Right lobe of liver (tissue), 4 donors: ENCODE measurements around the gene CACNA1B.

Experiments
- CTCF ChIP-seq, 4 donors: fragments of 200-600 bp in 3 of 4; fragments of 450-650 bp in 1 of 4; IDR thresholded peaks; one replicate each; pipeline versions ENCODE4 v1.5.1 to v1.8.0; 2016 to 2022; ENCODE audit warnings: antibody characterized with exemption in 4 of 4, mild to moderate bottlenecking in 2 of 4
- POLR2A ChIP-seq: fragments of 450-650 bp; IDR thresholded peaks from one replicate; pipeline ENCODE4 v1.6.1; 2017; ENCODE audit warnings: antibody characterized with exemption, mild to moderate bottlenecking
- donor health status: DM: no; HTN: no; CAD: no.
- donor health status: DM: no; HTN: no; CAD: no.
- donor health status: DM: no; HTN: yes; CAD: no.

- TF ChIP-seq POLR2A (no peak), CTCF (IDR thresholded peaks at IDR 0.05) (no peak)
Observed at GRCh38 chr9:137920753-137921152, 43.2 kb downstream of the CACNA1B start.
